Measurements from ENCODE around the gene ASTL. TPM values are rescaled to one million over a fixed set of nuclear protein-coding genes. Genes with fewer than 3 reads are reported as not detected.

ASTL gene
- total RNA-seq, 1 donor from 2014 or later = not detected

DNA sequence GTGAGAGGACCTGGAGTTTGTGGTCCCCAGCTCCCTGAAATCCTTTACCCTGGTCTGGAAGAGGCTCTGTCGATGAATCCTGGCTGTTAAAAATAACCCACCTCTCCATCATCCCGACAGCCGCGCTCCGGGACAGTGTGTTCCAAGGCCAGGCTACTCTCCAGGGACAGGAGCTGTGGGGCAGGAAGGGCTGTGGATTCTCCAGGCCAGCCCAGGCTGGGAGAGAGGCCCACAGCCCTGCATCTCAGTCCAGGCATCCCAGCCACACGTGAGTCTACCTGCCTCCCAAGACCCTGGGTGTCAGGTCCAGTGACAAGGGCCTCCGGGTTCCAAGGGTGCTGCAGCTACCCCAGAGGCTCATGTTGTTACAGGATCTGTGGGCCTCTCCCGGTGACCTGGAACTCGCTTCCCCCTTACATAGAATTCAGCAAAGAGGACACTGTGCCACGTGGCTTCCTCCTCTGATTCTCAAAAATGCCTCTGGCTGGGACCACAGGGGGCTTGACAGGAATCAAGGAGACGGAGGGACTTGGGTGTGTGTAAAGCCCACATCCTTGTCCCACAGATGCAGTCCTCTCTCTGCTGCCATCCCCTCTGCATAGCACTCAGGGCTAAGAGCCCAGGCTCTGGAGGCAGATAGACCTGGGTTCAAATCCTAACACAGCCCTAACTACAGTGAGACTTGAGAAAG is 39.3 kb downstream of the ASTL start:
- no peak overlapping the region for H3K4me3 Mint-ChIP-seq (ENCODE audit: unreplicated experiment)
- H3K36me3 Mint-ChIP-seq (ENCODE audit: low read depth) = no peaks in the 10 kb centered on the region
- no peaks in the 10 kb centered on the region for H3K9me3 Mint-ChIP-seq (ENCODE audit: low read depth)
- DNase-seq (ENCODE audit: low spot score) = no peak
- H3K27ac Mint-ChIP-seq (ENCODE audit: unreplicated experiment) = no peak overlapping the region
- H3K4me1 Mint-ChIP-seq (ENCODE audit: low read depth) = peaks cover 8% of the 10 kb centered on the region
- peaks cover 4% of the 10 kb centered on the region for H3K27me3 Mint-ChIP-seq (ENCODE audit: low read depth)
- no peak for TF ChIP-seq CTCF (IDR thresholded peaks at IDR 0.05)

- no peak for TF ChIP-seq CTCF (IDR thresholded peaks at IDR 0.05)
- Mint-ChIP-seq H3K9me3 (ENCODE audit: low read depth) (no peaks in the 10 kb centered on the region), H3K27ac (ENCODE audit: unreplicated experiment) (no peak overlapping the region), H3K27me3 (ENCODE audit: low read depth) (peaks cover 7% of the 10 kb centered on the region), H3K4me3 (ENCODE audit: unreplicated experiment) (no peak overlapping the region), H3K4me1 (ENCODE audit: low read depth) (peaks cover 8% of the 10 kb centered on the region), H3K36me3 (ENCODE audit: low read depth) (no peaks in the 10 kb centered on the region)
- no peak for DNase-seq (ENCODE audit: low spot score)
Observed at GRCh38 chr2:96097951-96098823, 40.1 kb downstream of the ASTL start.

DNA sequence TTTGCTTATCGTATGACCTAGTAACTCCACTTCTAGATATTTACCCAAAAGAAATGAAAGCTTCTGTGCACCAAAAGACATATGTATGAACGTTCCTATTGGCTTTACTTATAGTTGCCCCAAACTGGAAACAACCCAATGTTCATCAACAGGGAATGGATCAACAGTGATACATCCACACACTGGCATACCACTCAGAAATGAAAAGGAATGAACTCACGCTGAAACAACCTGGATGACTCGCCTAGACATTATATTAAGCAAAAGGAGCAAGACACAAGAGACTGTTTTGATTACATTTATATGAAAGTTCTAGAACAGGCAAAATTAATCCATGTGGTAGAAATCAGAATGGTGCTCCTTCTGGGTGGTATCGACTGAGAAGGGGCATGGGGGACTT is 40.9 kb downstream of the ASTL start:
- no peak for TF ChIP-seq CTCF (IDR thresholded peaks at IDR 0.05)
- DNase-seq (ENCODE audit: low spot score) = no peak
- peaks cover 8% of the 10 kb centered on the region for H3K4me1 Mint-ChIP-seq (ENCODE audit: low read depth)
- no peaks in the 10 kb centered on the region for H3K9me3 Mint-ChIP-seq (ENCODE audit: low read depth)
- H3K36me3 Mint-ChIP-seq (ENCODE audit: low read depth) = no peaks in the 10 kb centered on the region
- no peak overlapping the region for H3K4me3 Mint-ChIP-seq (ENCODE audit: unreplicated experiment)
- H3K27me3 Mint-ChIP-seq (ENCODE audit: low read depth) = peaks cover 7% of the 10 kb centered on the region
- no peak overlapping the region for H3K27ac Mint-ChIP-seq (ENCODE audit: unreplicated experiment)

DNA sequence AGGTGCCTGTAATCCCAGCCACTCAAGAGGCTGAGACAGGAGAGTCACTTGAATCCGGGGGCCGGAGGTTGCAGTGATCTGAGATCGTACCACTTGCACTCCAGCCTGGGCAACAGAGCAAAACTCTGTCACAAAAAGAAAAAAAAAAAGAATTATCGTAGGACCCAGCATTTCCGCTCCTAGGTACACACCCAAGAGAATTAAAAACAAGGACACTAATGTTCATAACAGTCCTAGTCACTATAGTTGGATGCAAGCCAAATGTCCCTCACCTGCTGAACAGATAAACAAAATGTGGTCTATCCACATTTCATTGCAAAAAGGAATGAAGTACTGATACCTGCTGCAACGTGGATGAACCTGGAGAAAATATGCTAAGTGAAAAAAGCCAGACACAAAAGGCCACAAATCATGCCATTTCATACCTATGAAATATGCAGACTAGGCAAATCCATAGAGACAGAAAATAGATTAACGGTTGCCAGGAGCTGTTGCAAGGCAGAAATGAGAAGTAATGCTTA is 43.1 kb downstream of the ASTL start:
- Mint-ChIP-seq H3K27me3 (ENCODE audit: low read depth) (peaks cover 7% of the 10 kb centered on the region), H3K9me3 (ENCODE audit: low read depth) (no peaks in the 10 kb centered on the region), H3K4me3 (ENCODE audit: unreplicated experiment) (no peak overlapping the region), H3K36me3 (ENCODE audit: low read depth) (no peaks in the 10 kb centered on the region), H3K4me1 (ENCODE audit: low read depth) (peaks cover 8% of the 10 kb centered on the region), H3K27ac (ENCODE audit: unreplicated experiment) (no peak overlapping the region)
- DNase-seq (ENCODE audit: low spot score) = no peak
- no peak for TF ChIP-seq CTCF (IDR thresholded peaks at IDR 0.05)

GRCh38 chr2:96093528-96093927 is 44.8 kb downstream of the ASTL start:
- H3K9me3 Mint-ChIP-seq (ENCODE audit: low read depth) = no peaks in the 10 kb centered on the region
- DNase-seq (ENCODE audit: low spot score) = no peak
- peaks cover 7% of the 10 kb centered on the region for H3K27me3 Mint-ChIP-seq (ENCODE audit: low read depth)
- H3K4me1 Mint-ChIP-seq (ENCODE audit: low read depth) = no peaks in the 10 kb centered on the region
- no peak for TF ChIP-seq CTCF (IDR thresholded peaks at IDR 0.05)
- no peaks in the 10 kb centered on the region for H3K36me3 Mint-ChIP-seq (ENCODE audit: low read depth)
- no peak overlapping the region for H3K27ac Mint-ChIP-seq (ENCODE audit: unreplicated experiment)
- H3K4me3 Mint-ChIP-seq (ENCODE audit: unreplicated experiment) = no peak overlapping the region

All from chondrocyte (in vitro differentiated cells).